Uterus (tissue), 2 donors: ENCODE data around the gene ATXN1L.

ENCODE experiments used
- POLR2A ChIP-seq, 2 donors: fragments of 450-650 bp; IDR thresholded peaks; one replicate each; pipeline ENCODE4 v1.6.1; 2016; ENCODE audit warnings: antibody characterized with exemption in 2 of 2, mild to moderate bottlenecking in 1 of 2, moderate library complexity in 1 of 2
- TF ChIP-seq, protein P1 (sequence below), 4 experiments: fragments of 200-600 bp in 2 of 4; fragments of 450-650 bp in 2 of 4; sonication (generic) in 2 of 4; IDR thresholded peaks; one replicate each; pipeline ENCODE4 v1.5.1; 2016 to 2019; ENCODE audit warnings: antibody characterized with exemption in 4 of 4, mild to moderate bottlenecking in 2 of 4, moderate library complexity in 1 of 4

- TF ChIP-seq, protein P1, sequence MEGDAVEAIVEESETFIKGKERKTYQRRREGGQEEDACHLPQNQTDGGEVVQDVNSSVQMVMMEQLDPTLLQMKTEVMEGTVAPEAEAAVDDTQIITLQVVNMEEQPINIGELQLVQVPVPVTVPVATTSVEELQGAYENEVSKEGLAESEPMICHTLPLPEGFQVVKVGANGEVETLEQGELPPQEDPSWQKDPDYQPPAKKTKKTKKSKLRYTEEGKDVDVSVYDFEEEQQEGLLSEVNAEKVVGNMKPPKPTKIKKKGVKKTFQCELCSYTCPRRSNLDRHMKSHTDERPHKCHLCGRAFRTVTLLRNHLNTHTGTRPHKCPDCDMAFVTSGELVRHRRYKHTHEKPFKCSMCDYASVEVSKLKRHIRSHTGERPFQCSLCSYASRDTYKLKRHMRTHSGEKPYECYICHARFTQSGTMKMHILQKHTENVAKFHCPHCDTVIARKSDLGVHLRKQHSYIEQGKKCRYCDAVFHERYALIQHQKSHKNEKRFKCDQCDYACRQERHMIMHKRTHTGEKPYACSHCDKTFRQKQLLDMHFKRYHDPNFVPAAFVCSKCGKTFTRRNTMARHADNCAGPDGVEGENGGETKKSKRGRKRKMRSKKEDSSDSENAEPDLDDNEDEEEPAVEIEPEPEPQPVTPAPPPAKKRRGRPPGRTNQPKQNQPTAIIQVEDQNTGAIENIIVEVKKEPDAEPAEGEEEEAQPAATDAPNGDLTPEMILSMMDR (IDR thresholded peaks at IDR 0.05), result no peak
- no peak for TF ChIP-seq POLR2A (IDR thresholded peaks at IDR 0.05)
Observed at GRCh38 chr16:71811261-71811803, 34.4 kb upstream of the ATXN1L start.
